Ovary (tissue), 3 donors: Measurements from ENCODE around the gene RSL1D1.

Experiments used
- CTCF ChIP-seq, 3 donors: fragments of 450-650 bp in 2 of 3; fragments of 200-600 bp in 1 of 3; IDR thresholded peaks; one replicate each; pipeline versions ENCODE4 v1.5.1 to v1.8.0; 2016 to 2022; ENCODE audit warnings: antibody characterized with exemption in 3 of 3, mild to moderate bottlenecking in 1 of 3
- POLR2A ChIP-seq: fragments of 450-650 bp; IDR thresholded peaks from one replicate; pipeline ENCODE4 v1.6.1; 2017; ENCODE audit warnings: antibody characterized with exemption, mild to moderate bottlenecking, moderate library complexity
- donor health status: DM: no; HTN: no; CAD: no.

GRCh38 chr16:11875721-11876120 lies 24.4 kb upstream of the RSL1D1 start:
- TF ChIP-seq CTCF (IDR thresholded peaks at IDR 0.05) = no peak
- no peak for TF ChIP-seq POLR2A
